GM23338 (cell line): ENCODE results near the gene CASP6. TPM values are rescaled to one million over a fixed set of nuclear protein-coding genes. Genes with fewer than 3 reads are reported as not detected.
"Not testable (repeated sequence)": the region's sequence is repeated elsewhere in the genome, so short reads cannot be mapped to it uniquely, and the experiment has no call there.

Experiments
- ATAC-seq: fragments of 200-7000 bp; cut with Tn5 transposase; 3 replicates; pipeline ENCODE4 v1.9.1; 2020
- DNase-seq: peaks from one replicate; pipeline ENCODE4 v3.0.0-alpha.2; 2015; ENCODE audit warnings: low spot score
- H2AFZ ChIP-seq: fragments of 200-600 bp; sonication (generic); 2 replicates; pipeline ENCODE4 v1.8.0; 2016; ENCODE audit warnings: antibody characterized with exemption, mild to moderate bottlenecking, moderate library complexity
- H3F3A ChIP-seq: fragments of 200-600 bp; sonication (generic); replicated peaks from 2 replicates; pipeline ENCODE4 v1.8.0; 2017; ENCODE audit warnings: antibody characterized with exemption, mixed run types, low read depth
- H3K27ac ChIP-seq: fragments of 200-600 bp; sonication (generic); 2 replicates; pipeline ENCODE4 v1.6.1; 2016; ENCODE audit warnings: low read depth
- H3K27me3 ChIP-seq: fragments of 200-600 bp; sonication (generic); 2 replicates; pipeline ENCODE4 v1.8.0; 2016; ENCODE audit warnings: mild to moderate bottlenecking, mixed run types, moderate library complexity; ENCODE audit not compliant: insufficient read depth
- H3K36me3 ChIP-seq: fragments of 200-600 bp; sonication (generic); 2 replicates; pipeline ENCODE4 v1.8.0; 2016; ENCODE audit warnings: mild to moderate bottlenecking; ENCODE audit not compliant: insufficient read depth
- H3K4me1 ChIP-seq: fragments of 200-600 bp; sonication (generic); 2 replicates; pipeline ENCODE4 v1.8.0; 2016; ENCODE audit warnings: mild to moderate bottlenecking, moderate library complexity; ENCODE audit not compliant: insufficient read depth
- H3K4me2 ChIP-seq: fragments of 200-600 bp; sonication (generic); 2 replicates; pipeline ENCODE4 v1.7.1; 2017; ENCODE audit warnings: mixed run types
- H3K4me3 ChIP-seq: fragments of 200-600 bp; sonication (generic); 2 replicates; pipeline ENCODE4 v1.6.1; 2016; ENCODE audit warnings: mixed run types
- H3K79me2 ChIP-seq: fragments of 200-600 bp; sonication (generic); replicated peaks from 2 replicates; pipeline ENCODE4 v1.8.0; 2017; ENCODE audit warnings: mild to moderate bottlenecking; ENCODE audit not compliant: insufficient read depth
- H3K9me2 ChIP-seq: fragments of 200-600 bp; sonication (generic); 2 replicates; pipeline ENCODE4 v1.8.0; 2017; ENCODE audit not compliant: insufficient read depth
- H4K20me1 ChIP-seq: fragments of 200-600 bp; sonication (generic); replicated peaks from 2 replicates; pipeline ENCODE4 v1.8.0; 2017; ENCODE audit warnings: mild to moderate bottlenecking; ENCODE audit not compliant: insufficient read depth
- H3K27ac Mint-ChIP-seq: 2 replicates; pipeline ENCODE4 v1.8.0; 2020; ENCODE audit warnings: inconsistent platforms, mild to moderate bottlenecking, moderate library complexity, mixed read lengths
- H3K27me3 Mint-ChIP-seq: 3 replicates; pipeline ENCODE4 v1.8.0; 2022; ENCODE audit warnings: low read depth, mild to moderate bottlenecking, moderate library complexity, mixed read lengths, inconsistent platforms; ENCODE audit not compliant: insufficient read depth, poor library complexity
- H3K36me3 Mint-ChIP-seq: 3 replicates; pipeline ENCODE4 v1.8.0; 2021; ENCODE audit warnings: low read depth, mild to moderate bottlenecking, inconsistent platforms, moderate library complexity, mixed read lengths
- H3K4me1 Mint-ChIP-seq: 3 replicates; pipeline ENCODE4 v1.8.0; 2020; ENCODE audit warnings: mild to moderate bottlenecking, inconsistent platforms, mixed read lengths
- H3K4me3 Mint-ChIP-seq: 3 replicates; pipeline ENCODE4 v1.8.0; 2021; ENCODE audit warnings: moderate library complexity, mild to moderate bottlenecking, inconsistent platforms, mixed read lengths
- H3K9me3 Mint-ChIP-seq: 3 replicates; pipeline ENCODE4 v1.8.0; 2020; ENCODE audit warnings: moderate library complexity, mild to moderate bottlenecking, inconsistent platforms, mixed read lengths
- CREB1 ChIP-seq: fragments of 250-450 bp; sonication (Bioruptor Pico); IDR thresholded peaks from 2 replicates; pipeline ENCODE4 v1.5.0; 2020; ENCODE audit warnings: low read depth, mild to moderate bottlenecking, moderate library complexity
- EZH2 ChIP-seq: fragments of 200-600 bp; sonication (generic); IDR thresholded peaks from one replicate; pipeline ENCODE4 v1.8.0; 2017; ENCODE audit warnings: antibody characterized with exemption, mild to moderate bottlenecking, low read depth; ENCODE audit not compliant: unreplicated experiment
- NANOG ChIP-seq: IDR thresholded peaks from 2 replicates; pipeline ENCODE4 v1.6.1; 2016; ENCODE audit warnings: antibody characterized with exemption, borderline replicate concordance
- ZNF114 ChIP-seq: fragments of 250-450 bp; sonication (Bioruptor Pico); IDR thresholded peaks from 2 replicates; pipeline ENCODE4 v1.5.0; 2020; ENCODE audit warnings: mild to moderate bottlenecking, moderate library complexity
- polyA plus RNA-seq: library from polyadenylated mRNA; unstranded; fragments of >200 nt; fragmentation: Nextera tagmentation; extraction: Ambion mirVana; gene quantifications from 2 replicates; pipeline ENCODE4 v1.2.1, GENCODE V29; 2016
- total RNA-seq: library from RNA; depleted of rRNA; stranded (reverse); fragments of >200 nt; shearing (Covaris generic); gene quantifications from 2 replicates; pipeline ENCODE4 v1.2.3, GENCODE V29; 2014
- TF ChIP-seq, protein P1 (sequence below), 2 experiments: fragments of 200-600 bp in 1 of 2; sonication (generic) in 1 of 2; conservative IDR thresholded peaks; 2 replicates each; pipeline versions ENCODE4 v1.5.1 to v1.6.1; 2016 to 2017; ENCODE audit warnings: antibody characterized with exemption in 2 of 2, low read depth in 2 of 2, mild to moderate bottlenecking in 2 of 2, moderate library complexity in 1 of 2

The CASP6 gene
- total and polyA plus RNA-seq, 2 experiments from 2014 or later: 30.5 to 35.4 TPM

DNA sequence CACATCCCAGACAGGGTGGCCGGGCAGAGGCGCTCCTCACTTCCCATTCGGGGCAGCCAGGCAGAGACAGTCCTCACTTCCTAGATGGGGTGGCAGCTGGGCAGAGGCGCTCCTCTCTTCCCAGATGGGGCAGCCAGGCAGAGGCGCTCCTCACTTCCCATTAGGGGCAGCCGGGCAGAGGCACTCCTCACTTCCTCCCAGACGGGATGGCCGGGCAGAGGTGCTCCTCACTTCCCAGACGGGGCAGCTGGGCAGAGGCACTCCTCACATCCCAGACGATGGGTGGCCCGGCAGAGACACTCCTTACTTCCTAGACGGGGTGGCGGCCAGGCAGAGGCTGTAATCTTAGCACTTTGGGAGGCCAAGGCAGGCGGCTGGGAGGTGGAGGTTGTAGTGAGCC lies 24.3 kb downstream of the CASP6 start:
- H3K4me3 ChIP-seq, H3K36me3 ChIP-seq, ATAC-seq, H3K79me2 ChIP-seq, H3K27ac ChIP-seq, H3F3A ChIP-seq, H3K27me3 ChIP-seq, H3K27ac Mint-ChIP-seq, H3K4me2 ChIP-seq, H4K20me1 ChIP-seq, H2AFZ ChIP-seq, DNase-seq, H3K27me3 Mint-ChIP-seq, H3K9me2 ChIP-seq, H3K4me3 Mint-ChIP-seq: not testable (repeated sequence)
- peaks cover 23% of the 10 kb centered on the region for H3K4me1 ChIP-seq
- Mint-ChIP-seq H3K9me3 (peaks cover 35% of the 10 kb centered on the region), H3K4me1 (peaks cover 25% of the 10 kb centered on the region), H3K36me3 (peaks cover 33% of the 10 kb centered on the region)

DNA sequence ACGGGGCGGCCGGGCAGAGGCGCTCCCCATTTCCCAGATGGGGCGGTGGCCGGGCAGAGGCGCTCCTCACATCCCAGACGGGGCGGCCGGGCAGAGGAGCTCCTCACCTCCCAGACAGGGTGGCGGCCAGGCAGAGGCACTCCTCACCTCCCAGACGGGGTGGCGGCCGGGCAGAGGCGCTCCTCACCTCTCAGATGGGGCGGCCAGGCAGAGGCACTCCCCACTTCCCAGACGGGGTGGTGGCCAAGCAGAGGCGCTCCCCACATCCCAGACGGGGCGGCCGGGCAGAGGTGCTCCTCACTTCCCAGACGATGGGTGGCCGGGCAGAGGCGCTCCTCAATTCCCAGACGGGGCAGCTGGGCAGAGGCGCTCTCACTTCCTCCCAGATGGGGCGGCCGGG lies 24.8 kb downstream of the CASP6 start:
- H3K27me3 ChIP-seq, H3K27ac ChIP-seq, H3K36me3 ChIP-seq, H3K79me2 ChIP-seq, H2AFZ ChIP-seq, H3K4me2 ChIP-seq, H3K4me3 Mint-ChIP-seq, DNase-seq, ATAC-seq, H3K27me3 Mint-ChIP-seq, H3K4me3 ChIP-seq, H4K20me1 ChIP-seq, H3K27ac Mint-ChIP-seq, H3K9me2 ChIP-seq, H3F3A ChIP-seq: not testable (repeated sequence)
- peaks cover 20% of the 10 kb centered on the region for H3K4me1 ChIP-seq
- peaks cover 33% of the 10 kb centered on the region for H3K36me3 Mint-ChIP-seq
- H3K9me3 Mint-ChIP-seq: peaks cover 35% of the 10 kb centered on the region
- peaks cover 23% of the 10 kb centered on the region for H3K4me1 Mint-ChIP-seq

DNA sequence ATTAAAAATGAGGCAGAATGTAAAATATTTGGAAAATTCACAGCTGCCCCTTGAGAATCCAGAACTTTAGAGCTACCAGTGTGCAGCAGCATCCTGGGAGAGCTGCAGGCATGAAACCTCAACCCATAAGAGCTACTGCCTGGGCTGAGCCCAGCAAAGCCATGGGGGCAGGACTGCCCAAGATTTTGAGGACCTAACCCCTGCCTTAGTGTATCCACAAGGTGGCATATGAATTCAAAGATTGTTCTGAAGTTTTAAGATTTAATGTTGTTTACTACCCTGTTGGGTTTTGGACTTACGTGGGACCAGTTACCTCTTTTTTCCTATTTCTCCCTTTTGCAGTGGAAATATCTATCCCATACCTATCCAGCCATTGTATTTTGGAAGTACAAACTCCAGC lies 26.4 kb downstream of the CASP6 start:
- Histone ChIP-seq H3K27me3 (no peaks in the 10 kb centered on the region), H4K20me1 (no peaks in the 10 kb centered on the region), H3K4me2 (no peak overlapping the region), H2AFZ (no peak overlapping the region), H3K27ac (no peak overlapping the region), H3K4me3 (no peak overlapping the region), H3K9me2 (peaks cover 5% of the 10 kb centered on the region), H3K36me3 (0 out of 2 replicates have a peak, but pooled peaks cover 5% of the 10 kb centered on the region), H3K79me2 (no peaks in the 10 kb centered on the region), H3F3A (no peaks in the 10 kb centered on the region), H3K4me1 (peaks cover 4% of the 10 kb centered on the region; the same call in 1 of the 2 replicates)
- H3K4me1 Mint-ChIP-seq: peaks cover 7% of the 10 kb centered on the region
- H3K36me3 Mint-ChIP-seq: peaks cover 33% of the 10 kb centered on the region
- peaks cover 4% of the 10 kb centered on the region for H3K27me3 Mint-ChIP-seq
- no peak overlapping the region for H3K4me3 Mint-ChIP-seq
- no peak for DNase-seq
- H3K27ac Mint-ChIP-seq: no peak overlapping the region
- ATAC-seq: no peak
- peaks cover 35% of the 10 kb centered on the region for H3K9me3 Mint-ChIP-seq
- TF ChIP-seq, protein P1, sequence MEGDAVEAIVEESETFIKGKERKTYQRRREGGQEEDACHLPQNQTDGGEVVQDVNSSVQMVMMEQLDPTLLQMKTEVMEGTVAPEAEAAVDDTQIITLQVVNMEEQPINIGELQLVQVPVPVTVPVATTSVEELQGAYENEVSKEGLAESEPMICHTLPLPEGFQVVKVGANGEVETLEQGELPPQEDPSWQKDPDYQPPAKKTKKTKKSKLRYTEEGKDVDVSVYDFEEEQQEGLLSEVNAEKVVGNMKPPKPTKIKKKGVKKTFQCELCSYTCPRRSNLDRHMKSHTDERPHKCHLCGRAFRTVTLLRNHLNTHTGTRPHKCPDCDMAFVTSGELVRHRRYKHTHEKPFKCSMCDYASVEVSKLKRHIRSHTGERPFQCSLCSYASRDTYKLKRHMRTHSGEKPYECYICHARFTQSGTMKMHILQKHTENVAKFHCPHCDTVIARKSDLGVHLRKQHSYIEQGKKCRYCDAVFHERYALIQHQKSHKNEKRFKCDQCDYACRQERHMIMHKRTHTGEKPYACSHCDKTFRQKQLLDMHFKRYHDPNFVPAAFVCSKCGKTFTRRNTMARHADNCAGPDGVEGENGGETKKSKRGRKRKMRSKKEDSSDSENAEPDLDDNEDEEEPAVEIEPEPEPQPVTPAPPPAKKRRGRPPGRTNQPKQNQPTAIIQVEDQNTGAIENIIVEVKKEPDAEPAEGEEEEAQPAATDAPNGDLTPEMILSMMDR (conservative IDR thresholded peaks at IDR 0.05; ENCODE audit: low read depth in 2 of 2): peak in 1 of 2 experiments; percentile 21; a peak in 2 of 4 replicates
- no peak for TF ChIP-seq NANOG

DNA sequence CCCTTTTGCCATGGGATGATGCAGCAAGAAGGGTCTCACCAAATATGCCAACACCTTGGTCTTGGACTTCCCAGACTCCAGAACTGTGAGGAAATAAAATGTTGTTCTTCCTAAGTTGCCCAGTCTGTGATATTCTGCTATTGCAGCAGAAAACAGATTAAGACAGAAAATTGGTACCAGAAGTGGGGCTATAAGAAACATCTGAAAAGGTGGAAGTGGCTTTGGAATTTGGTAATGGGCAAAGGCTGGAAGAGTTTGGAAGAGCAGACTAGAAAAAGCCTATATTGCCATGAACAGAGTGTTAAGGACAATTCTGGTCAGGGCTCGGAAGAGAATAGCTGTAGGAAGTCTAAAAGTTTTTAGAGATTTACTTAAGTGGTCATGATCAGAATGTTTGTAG lies 27.4 kb downstream of the CASP6 start:
- Mint-ChIP-seq H3K27ac (no peak overlapping the region), H3K4me1 (no peaks in the 10 kb centered on the region), H3K9me3 (peaks cover 32% of the 10 kb centered on the region), H3K36me3 (peaks cover 31% of the 10 kb centered on the region), H3K27me3 (peaks cover 4% of the 10 kb centered on the region), H3K4me3 (no peak overlapping the region)
- Histone ChIP-seq H3K27me3 (no peaks in the 10 kb centered on the region), H3K36me3 (0 out of 2 replicates have a peak, but pooled peaks cover 5% of the 10 kb centered on the region), H3K9me2 (peaks cover 5% of the 10 kb centered on the region), H3K4me2 (no peak overlapping the region), H3K4me1 (no peaks in the 10 kb centered on the region), H2AFZ (no peak overlapping the region), H3K4me3 (no peak overlapping the region), H4K20me1 (no peaks in the 10 kb centered on the region), H3K27ac (no peak overlapping the region), H3F3A (no peaks in the 10 kb centered on the region), H3K79me2 (no peaks in the 10 kb centered on the region)
- ATAC-seq: no peak
- no peak for DNase-seq
- TF ChIP-seq CREB1 (CRISPR knock-in tag) (no peak), EZH2 (no peak), ZNF114 (CRISPR knock-in tag) (no peak)
- TF ChIP-seq, protein P1 (conservative IDR thresholded peaks at IDR 0.05; ENCODE audit: low read depth in 2 of 2): no peak
